Gastroesophageal sphincter (tissue), 3 donors: ENCODE measurements around the gene SFXN3.

Experiments used
- POLR2A ChIP-seq, 2 donors: fragments of 450-650 bp; IDR thresholded peaks; one replicate each; pipeline ENCODE4 v1.6.1; 2017; ENCODE audit warnings: antibody characterized with exemption in 2 of 2, mild to moderate bottlenecking in 2 of 2, moderate library complexity in 1 of 2
- POLR2AphosphoS5 ChIP-seq: sonication (generic); formaldehyde crosslinking; IDR thresholded peaks from one replicate; pipeline ENCODE4 v1.6.1; 2017; ENCODE audit warnings: antibody characterized with exemption
- TF ChIP-seq, protein P1 (sequence below), 4 experiments: fragments of 200-600 bp in 2 of 4; fragments of 450-650 bp in 2 of 4; sonication (generic) in 1 of 4; IDR thresholded peaks; one replicate each; pipeline ENCODE4 v1.5.1; 2017 to 2019; ENCODE audit warnings: antibody characterized with exemption in 4 of 4, mild to moderate bottlenecking in 2 of 4, moderate library complexity in 2 of 4

DNA sequence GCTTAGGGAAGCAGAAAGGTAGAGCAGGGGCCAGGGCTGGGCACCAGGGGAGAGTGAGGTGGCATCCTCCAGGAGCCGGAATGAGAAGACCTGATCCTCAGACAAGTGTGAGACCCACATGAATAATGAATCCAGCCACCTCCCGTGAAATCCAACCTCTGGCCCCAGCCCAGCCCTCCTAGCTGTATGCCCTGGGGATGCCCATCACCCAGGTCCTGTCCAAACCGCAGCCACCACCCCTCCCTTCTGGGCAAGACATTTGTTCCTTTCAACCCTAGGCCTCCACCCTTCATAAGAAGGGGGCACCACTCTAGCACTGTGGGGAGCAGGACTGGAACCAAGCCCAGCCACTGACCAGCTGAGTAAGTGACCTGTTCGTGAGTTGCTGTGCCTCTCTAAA is 9.8 kb upstream of the SFXN3 start:
- TF ChIP-seq, protein P1, sequence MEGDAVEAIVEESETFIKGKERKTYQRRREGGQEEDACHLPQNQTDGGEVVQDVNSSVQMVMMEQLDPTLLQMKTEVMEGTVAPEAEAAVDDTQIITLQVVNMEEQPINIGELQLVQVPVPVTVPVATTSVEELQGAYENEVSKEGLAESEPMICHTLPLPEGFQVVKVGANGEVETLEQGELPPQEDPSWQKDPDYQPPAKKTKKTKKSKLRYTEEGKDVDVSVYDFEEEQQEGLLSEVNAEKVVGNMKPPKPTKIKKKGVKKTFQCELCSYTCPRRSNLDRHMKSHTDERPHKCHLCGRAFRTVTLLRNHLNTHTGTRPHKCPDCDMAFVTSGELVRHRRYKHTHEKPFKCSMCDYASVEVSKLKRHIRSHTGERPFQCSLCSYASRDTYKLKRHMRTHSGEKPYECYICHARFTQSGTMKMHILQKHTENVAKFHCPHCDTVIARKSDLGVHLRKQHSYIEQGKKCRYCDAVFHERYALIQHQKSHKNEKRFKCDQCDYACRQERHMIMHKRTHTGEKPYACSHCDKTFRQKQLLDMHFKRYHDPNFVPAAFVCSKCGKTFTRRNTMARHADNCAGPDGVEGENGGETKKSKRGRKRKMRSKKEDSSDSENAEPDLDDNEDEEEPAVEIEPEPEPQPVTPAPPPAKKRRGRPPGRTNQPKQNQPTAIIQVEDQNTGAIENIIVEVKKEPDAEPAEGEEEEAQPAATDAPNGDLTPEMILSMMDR (IDR thresholded peaks at IDR 0.05) = no peak
- TF ChIP-seq POLR2A (IDR thresholded peaks at IDR 0.05) = no peak
- TF ChIP-seq POLR2AphosphoS5 = no peak
